GM21717 (cell line): ENCODE data around the gene GLIPR1L1.
A peak's percentile ranks its signal among the peaks of the same experiment; 100 is the strongest.

Experiments used
- ATAC-seq: cut with Tn5 transposase; IDR thresholded peaks from one replicate; pipeline ENCODE4 v1.9.1; 2021; ENCODE audit warnings: mild to moderate bottlenecking, moderate library complexity; ENCODE audit not compliant: unreplicated experiment

Gene GLIPR1L1

GRCh38 chr12:75349946-75350345 is 15.5 kb downstream of the GLIPR1L1 start:
- ATAC-seq, result no peak

DNA sequence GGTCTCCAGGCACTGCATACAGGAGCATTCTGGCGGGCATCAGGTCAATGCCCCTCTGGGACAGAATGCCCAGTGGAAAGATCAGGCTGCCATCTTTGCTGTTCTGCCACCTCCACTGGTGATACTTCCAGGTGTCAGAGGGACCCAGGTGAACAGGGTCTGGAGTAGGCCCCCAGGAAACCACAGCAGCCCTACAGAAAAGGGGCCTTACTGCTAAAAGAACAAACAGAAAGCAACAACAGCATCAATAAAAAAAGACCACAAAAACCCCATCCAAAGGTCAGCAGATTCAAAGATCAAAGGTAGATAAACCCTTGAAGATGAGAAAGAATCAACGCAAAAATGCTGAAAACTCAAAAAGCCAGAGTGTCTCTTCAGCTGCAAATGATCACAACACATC is 15.9 kb downstream of the GLIPR1L1 start:
- ATAC-seq, result no peak

DNA sequence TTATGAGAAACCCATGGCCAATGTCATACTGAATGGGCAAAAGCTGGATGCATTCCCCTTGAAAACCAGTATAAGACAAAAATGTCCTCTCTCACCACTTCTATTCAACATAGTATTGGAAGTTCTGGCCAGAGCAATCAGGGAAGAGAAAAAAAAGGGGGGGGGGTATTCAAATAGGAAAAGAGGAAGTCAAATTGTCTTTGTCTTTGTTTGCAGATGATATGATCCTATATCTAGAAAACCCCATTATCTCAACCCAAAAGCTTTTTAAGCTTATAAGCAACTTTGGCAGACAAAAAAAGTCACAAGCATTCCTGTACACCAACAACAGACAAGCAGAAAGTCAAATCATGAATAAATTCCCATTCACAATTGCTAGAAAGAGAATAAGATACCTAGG is 19.5 kb downstream of the GLIPR1L1 start:
- ATAC-seq, result no peak

GRCh38 chr12:75360920-75361319 is 26.4 kb downstream of the GLIPR1L1 start:
- peak; percentile 52 for ATAC-seq

DNA sequence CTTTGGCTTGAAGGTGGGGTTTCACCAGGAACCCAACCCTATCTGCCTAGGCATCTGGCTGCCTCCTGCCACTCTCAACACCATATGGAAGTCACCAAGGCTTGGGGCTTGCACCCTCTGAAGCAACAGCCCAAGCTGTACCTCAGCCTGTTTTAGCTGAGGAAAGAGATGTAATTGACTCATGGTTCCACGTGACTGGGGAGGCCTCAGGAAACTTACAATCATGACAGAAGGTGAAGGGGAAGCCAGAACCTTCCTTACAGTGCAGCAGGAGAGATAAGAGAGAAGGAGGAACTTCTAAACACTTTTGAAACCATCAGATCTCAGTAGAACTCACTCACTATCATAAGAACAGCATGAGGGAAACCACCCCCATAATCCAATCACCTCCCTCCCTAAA is 26.9 kb downstream of the GLIPR1L1 start:
- ATAC-seq, result no peak

- ATAC-seq, result no peak
Measured at GRCh38 chr12:75364919-75365318, 30.4 kb downstream of the GLIPR1L1 start.

DNA sequence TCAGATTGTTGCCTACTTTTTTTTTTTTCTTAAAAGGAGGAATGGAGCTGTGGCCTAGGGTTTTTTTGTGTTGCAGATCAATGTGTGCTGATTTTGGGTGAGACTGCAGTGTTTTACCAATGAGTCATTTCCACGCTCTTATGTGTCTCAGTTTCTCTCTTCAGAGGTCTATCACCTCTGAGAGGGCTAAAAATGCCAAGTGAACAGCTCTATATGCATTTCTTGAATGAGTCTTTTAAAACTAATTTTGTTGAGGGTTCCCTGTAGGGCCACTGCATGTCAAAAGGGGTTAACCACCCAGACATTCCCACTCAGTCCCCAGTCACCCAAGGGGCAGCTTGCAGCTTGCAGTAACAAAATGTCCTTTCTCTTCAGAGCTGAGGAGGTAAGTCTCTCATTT is 32.2 kb downstream of the GLIPR1L1 start:
- peak; percentile 70 for ATAC-seq

DNA sequence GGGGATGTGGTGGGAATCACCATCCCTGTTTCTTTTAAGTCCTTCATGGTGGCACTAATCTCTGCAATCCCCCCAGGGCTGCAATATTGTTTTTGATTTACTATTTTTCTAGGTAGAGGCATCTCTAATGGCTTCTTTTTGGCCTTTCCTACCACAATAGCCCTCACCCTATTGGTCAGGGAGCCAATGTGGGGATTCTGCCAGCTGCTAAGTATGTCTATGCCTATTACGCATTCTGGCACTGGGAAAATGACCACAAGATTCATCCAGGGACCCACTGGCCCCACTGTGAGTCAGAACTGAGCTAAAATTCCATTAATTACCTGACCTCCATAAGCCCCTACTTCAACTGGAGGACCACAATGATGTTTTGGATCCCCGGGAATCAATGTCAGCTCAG is 40.5 kb downstream of the GLIPR1L1 start:
- no peak for ATAC-seq

- no peak for ATAC-seq
Measured at GRCh38 chr12:75378354-75378753, 43.9 kb downstream of the GLIPR1L1 start.

- ATAC-seq, result no peak
Measured at GRCh38 chr12:75389061-75389460, 54.6 kb downstream of the GLIPR1L1 start.

DNA sequence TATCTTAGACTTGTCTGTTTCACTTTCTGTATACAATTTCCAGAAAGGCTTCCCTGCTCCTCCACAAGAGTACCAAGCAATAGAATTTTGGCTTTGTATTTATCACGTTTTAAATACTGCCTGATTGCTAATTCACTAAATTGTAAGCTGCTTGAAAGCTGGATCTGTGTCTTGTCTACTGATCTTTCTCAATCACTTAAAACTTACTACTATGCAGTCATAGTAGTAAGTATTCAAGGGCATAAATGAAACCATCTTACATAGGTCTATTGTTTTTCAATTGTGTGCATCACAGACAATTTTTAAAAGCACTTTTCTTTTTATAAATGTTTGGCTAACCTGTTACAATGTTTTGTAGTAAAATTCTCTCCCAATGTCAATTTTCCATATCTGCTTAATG is 55.2 kb downstream of the GLIPR1L1 start:
- no peak for ATAC-seq

DNA sequence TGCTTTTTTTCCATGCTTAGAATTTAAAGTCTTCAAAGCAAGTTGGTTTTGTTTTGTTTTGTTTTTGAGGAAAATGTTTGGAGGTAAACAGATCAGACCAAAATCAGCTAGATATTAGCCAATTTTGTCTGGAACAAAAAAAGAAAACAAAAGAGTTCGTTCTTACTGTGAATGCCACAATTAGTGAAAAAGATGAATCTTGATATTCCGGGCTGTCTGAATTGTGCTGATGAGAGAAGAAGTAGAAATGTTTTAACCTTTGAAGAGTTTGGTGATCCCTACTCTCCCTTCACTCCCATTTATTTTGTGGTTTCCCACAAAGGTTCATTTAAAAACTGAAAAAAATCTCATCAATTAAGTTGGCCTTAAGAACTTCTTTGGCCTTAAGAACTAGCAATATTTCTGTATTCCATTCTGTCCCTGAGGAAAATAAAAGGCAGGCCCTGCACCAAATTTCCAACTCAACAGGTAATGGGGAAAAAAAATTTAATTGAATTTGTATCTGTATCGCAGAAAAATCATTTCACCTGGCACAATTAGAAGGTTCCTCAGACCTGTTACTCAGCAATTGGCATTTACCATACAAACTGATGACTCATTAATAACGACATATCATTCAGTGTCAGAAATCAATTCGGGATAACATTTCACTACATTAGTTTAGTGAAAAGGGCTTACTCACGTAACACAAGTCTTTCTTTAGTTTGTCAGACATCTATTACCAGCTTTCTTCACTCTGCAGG is 55.9 kb downstream of the GLIPR1L1 start:
- no peak for ATAC-seq

GRCh38 chr12:75390899-75391538 is 56.5 kb downstream of the GLIPR1L1 start, which contains the start of gene GLIPR1L2:
Gene GLIPR1L2 (plus strand): TSS chr12:75391089. CDS start chr12:75391117, 28 bp downstream.
- peak; percentile 94 for ATAC-seq

- no peak for ATAC-seq
Measured at GRCh38 chr12:75404231-75404630, 69.8 kb downstream of the GLIPR1L1 start.

DNA sequence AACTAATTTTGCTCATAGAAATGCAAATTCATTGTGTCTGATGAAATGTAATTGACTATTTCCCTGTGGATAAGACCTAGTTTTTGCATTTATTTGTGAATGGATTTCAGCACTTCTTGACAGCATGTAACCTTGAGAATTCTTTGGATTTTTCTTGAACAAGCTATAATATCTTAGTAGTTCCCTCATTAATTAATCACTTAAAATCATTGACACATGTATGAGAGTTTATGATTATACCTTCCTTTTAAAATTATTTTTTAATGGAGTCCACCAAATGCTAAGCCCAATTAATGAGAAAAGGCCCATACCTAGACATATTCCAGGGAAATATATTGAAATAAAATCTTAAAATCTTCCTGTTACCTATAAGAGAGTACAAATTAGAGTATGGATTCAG is 73.2 kb downstream of the GLIPR1L1 start:
- ATAC-seq, result no peak

GRCh38 chr12:75409830-75410229 is 75.4 kb downstream of the GLIPR1L1 start:
- ATAC-seq, result no peak

GRCh38 chr12:75414671-75415070 is 80.2 kb downstream of the GLIPR1L1 start:
- ATAC-seq, result no peak

GRCh38 chr12:75419841-75420240 is 85.4 kb downstream of the GLIPR1L1 start:
- ATAC-seq, result no peak
